Measurements from ENCODE around the gene CLDN19.

The CLDN19 gene

GRCh38 chr1:42692911-42693310, 47.1 kb downstream of the CLDN19 start:
- no peak for DNase-seq

- no peak for DNase-seq
Observed at GRCh38 chr1:42692461-42692860, 47.6 kb downstream of the CLDN19 start.

- DNase-seq = no peak
Observed at GRCh38 chr1:42691157-42691498, 48.9 kb downstream of the CLDN19 start.

- no peak for DNase-seq
Observed at GRCh38 chr1:42690477-42691156, 49.4 kb downstream of the CLDN19 start.

GRCh38 chr1:42689912-42690311, 50.1 kb downstream of the CLDN19 start:
- DNase-seq = no peak

- DNase-seq = no peak
Observed at GRCh38 chr1:42686418-42686817, 53.6 kb downstream of the CLDN19 start.

GRCh38 chr1:42684139-42684538, 55.9 kb downstream of the CLDN19 start:
- no peak for DNase-seq

Measured in suppressor macrophage treated with lipopolysaccharide for 4 hours (primary cell).